HK-2 (cell line): ENCODE data around the gene ZIC5.

Experiments used
- DNase-seq: peaks from one replicate; pipeline ENCODE4 v3.0.0-alpha.2; 2018; ENCODE audit not compliant: unreplicated experiment

The ZIC5 gene

GRCh38 chr13:99975626-99976025, 4.1 kb upstream of the ZIC5 start:
- no peak for DNase-seq

GRCh38 chr13:99974939-99975561, 3.5 kb upstream of the ZIC5 start:
- no peak for DNase-seq

- DNase-seq: no peak
Observed at GRCh38 chr13:99974296-99974938, 2.9 kb upstream of the ZIC5 start.

- no peak for DNase-seq
Observed at GRCh38 chr13:99973808-99974185, 2.2 kb upstream of the ZIC5 start.

GRCh38 chr13:99973163-99973807, 1.7 kb upstream of the ZIC5 start:
- DNase-seq: no peak

GRCh38 chr13:99972190-99972731, 694 bp upstream of the ZIC5 start:
- no peak for DNase-seq

- DNase-seq: no peak
Observed at GRCh38 chr13:99970651-99971575, 654 bp downstream of the ZIC5 start.

- DNase-seq: peak; percentile 53
Observed at GRCh38 chr13:99969919-99970650, 1.5 kb downstream of the ZIC5 start.

GRCh38 chr13:99969453-99969918, 2.1 kb downstream of the ZIC5 start:
- DNase-seq: no peak

GRCh38 chr13:99968521-99969452, 2.8 kb downstream of the ZIC5 start:
- peak; percentile 44 for DNase-seq

- no peak for DNase-seq
Observed at GRCh38 chr13:99967869-99968520, 3.6 kb downstream of the ZIC5 start.

- DNase-seq: no peak
Observed at GRCh38 chr13:99967498-99967868, 4.1 kb downstream of the ZIC5 start.

- DNase-seq: no peak
Observed at GRCh38 chr13:99966064-99966805, 5.3 kb downstream of the ZIC5 start.

- DNase-seq: no peak
Observed at GRCh38 chr13:99965329-99966000, 6.1 kb downstream of the ZIC5 start.

GRCh38 chr13:99963816-99964339, 7.7 kb downstream of the ZIC5 start:
- no peak for DNase-seq

GRCh38 chr13:99962242-99962641, 9.3 kb downstream of the ZIC5 start:
- no peak for DNase-seq

GRCh38 chr13:99961636-99962035, 9.9 kb downstream of the ZIC5 start:
- DNase-seq: no peak
